ENCODE results near the gene SESN3.
"Not testable (repeated sequence)": the region's sequence is repeated elsewhere in the genome, so short reads cannot be mapped to it uniquely, and the experiment has no call there.

Gene SESN3, protein sequence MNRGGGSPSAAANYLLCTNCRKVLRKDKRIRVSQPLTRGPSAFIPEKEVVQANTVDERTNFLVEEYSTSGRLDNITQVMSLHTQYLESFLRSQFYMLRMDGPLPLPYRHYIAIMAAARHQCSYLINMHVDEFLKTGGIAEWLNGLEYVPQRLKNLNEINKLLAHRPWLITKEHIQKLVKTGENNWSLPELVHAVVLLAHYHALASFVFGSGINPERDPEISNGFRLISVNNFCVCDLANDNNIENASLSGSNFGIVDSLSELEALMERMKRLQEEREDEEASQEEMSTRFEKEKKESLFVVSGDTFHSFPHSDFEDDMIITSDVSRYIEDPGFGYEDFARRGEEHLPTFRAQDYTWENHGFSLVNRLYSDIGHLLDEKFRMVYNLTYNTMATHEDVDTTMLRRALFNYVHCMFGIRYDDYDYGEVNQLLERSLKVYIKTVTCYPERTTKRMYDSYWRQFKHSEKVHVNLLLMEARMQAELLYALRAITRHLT

DNA sequence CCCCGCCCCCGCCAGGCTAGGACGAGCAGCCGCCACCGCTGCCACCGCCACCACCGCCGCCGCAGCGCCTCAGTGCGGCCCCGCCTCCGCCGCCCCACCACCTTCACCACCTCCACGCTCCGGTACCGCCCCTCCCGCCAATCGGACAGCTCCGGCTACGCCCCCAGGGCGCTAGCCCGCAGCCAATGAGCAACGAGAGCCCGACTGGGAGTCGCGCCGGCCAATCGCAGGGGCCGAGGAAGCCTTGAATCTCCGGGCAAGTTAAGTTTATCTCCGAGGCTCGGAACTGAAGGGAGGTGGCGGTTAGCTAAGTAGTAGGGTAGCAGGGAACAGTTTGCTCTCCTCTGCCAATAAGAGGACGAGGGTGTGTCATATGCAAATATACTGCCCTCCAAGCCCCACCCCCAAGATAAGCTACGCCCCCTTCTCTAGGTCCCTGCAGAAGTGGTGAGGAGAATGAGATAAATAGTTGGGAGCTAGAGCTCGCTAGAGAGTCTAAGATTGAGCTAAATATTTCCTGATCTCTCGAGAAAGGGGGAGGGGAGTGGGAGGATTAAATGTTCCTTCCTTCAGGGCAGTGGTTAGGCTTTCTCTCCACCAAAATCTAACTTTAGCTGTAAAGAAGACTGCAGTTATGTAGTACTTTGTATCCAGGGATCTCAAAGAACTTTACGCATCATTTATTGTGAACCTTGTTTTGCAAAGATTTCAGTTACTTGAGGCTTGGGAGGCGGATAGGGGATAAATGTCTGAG lies at the start of gene SESN3:
TSS of gene SESN3 (minus strand) at position 76 of the 754 bp plus-strand sequence. CDS start 342 bp downstream, outside the sequence.
- peak; percentile 98 to 99 for DNase-seq

DNA sequence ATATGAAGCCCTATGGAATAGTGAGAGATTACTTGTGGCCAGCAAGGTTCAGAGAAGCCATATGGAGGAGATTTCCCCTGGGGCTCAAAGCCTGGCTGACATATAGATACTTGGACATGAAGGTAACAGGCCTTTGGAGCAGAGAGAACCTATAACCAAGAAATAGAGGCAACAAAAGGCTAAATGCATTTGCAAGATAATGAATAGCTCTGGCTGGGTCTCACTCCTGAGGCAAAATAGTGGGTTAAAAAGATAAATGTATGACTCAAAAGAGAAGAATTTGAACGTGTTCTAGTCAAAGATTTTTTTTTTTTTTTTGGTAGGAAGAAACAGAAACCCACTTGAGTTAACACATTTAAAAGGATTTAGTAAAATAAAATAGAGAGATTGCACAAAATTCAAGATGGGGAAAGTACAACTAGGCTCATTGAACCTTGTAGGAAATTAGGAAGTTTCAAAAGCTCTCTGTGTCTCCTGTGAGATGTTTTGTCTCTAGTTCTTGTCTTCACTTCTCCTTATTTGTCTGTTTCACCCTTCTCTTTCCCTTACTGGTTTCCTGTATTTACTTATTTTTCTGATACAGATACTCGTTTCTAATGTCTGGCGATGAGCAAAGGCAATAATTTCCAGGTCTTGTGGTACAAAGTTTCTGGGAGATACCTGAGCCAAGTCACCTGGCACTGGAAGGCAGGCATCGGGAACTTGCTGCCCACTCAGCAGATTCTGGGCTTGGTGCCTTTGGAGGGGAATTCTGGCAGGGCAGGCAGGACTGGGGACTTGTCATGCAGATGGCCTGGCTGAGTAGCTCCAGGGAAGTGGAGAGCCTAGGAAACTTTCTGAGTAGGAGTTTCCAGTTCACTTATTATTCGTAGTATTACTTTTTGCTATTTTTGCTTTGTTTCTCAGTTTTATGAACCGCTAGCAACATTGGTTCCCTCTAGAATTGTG lies 49.2 kb upstream of the SESN3 start:
- peak; percentile 26 to 51 for DNase-seq

DNA sequence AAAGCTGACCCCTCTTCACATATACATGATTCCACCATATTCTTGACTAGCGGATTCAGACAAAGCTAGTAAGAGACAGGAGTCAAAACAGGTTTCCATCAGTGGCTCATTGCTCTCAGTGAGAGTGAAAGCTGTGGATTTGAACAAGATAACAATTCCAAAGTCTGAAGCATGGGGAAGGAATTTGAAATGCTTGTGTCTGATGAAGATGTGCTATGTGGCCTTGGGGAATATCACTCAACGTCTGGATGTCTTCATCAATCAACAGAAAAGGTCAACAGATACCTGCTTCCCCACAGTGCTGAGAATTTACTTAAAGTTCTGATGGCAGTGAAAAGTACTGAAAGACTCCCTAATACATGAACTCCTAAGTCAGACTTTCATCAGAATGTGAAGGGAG lies 46.9 kb upstream of the SESN3 start:
- no peak for DNase-seq

DNA sequence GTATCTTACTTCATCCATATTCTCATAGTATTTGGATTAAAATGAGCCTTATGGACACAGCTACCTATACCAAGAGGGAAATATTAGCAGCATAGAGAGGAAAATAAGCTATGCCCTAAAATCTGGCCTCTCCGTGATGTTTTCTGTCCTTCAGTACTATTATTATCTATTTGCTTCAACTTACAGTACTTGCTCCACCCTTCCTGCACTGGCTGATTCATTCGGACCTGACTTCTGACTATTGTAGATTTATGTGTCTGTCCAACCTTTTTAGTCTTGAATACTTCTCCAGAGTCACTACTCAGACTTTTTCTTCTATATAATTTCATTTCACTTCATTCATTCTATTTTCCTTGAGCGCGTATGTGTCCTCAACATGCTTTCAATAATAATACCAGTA lies 45.1 kb upstream of the SESN3 start:
- no peak for DNase-seq

DNA sequence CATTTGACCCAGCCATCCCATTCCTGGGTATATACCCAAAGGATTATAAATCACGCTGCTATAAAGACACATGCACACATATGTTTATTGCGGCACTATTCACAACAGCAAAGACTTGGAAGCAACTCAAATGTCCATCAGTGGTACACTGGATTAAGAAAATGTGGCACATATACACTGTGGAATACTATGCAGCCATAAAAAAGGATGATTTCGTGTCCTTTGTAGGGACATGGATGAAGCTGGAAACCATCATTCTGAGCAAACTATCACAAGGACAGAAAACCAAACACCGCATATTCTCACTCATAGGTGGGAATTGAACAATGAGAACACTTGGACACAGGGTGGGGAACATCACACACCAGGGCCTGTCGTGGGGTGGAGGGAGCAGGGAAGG lies 42.6 kb upstream of the SESN3 start:
- not testable (repeated sequence) for DNase-seq

DNA sequence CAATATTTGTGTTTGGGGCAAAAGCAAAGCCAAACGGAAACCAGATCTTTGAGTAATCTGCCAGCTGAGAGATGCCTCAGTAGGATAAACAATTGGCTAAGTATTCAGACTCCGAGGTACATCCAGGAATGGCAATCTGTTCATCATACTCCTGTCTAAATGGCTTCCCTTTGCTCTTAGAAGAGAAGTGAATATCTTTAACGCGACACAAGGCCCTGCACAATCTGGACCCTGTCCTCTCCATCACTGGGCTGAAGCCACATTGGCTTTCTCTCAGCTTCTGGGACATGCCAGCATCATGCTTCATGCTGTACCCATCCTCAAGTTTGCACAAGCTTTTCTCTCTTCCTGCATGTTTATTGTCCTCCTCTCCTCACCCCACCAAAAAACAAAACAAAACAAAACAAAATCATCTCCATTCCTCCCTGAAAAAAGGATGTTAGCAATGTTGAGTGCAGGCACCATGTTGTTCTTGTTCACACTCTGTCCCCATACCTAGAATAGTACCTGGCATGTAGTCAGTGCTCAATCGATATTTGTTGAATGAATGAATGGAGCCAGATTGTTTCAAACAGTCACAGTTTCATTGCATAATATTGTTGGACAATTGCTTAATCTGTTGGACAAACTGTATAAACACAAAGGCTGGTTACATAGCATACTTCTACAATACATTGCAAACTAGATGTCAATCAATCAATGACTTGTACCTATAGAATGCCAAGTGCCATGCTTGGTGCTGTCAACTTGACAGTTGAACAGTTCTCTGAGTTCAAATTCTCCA lies 38.2 kb upstream of the SESN3 start:
- DNase-seq = no peak

DNA sequence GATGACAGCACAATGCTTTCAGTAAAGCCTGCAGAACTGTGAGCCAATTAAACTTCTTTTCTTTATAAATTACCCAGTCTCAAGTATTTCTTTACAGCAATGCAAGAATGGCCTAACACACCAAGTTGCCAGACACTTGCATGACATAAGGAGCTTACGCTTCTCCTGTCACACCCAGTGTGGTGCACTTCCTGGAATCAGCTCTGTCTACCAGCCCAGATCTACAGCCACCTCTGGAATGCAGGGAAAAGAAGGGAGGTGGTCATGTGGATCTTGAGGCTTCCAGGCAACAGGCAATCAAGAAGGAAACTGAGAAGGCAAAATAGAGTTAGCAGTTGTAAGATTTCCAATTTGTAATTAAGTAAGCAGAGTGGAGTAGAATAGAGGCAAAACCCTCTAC lies 37.4 kb upstream of the SESN3 start:
- no peak for DNase-seq

DNA sequence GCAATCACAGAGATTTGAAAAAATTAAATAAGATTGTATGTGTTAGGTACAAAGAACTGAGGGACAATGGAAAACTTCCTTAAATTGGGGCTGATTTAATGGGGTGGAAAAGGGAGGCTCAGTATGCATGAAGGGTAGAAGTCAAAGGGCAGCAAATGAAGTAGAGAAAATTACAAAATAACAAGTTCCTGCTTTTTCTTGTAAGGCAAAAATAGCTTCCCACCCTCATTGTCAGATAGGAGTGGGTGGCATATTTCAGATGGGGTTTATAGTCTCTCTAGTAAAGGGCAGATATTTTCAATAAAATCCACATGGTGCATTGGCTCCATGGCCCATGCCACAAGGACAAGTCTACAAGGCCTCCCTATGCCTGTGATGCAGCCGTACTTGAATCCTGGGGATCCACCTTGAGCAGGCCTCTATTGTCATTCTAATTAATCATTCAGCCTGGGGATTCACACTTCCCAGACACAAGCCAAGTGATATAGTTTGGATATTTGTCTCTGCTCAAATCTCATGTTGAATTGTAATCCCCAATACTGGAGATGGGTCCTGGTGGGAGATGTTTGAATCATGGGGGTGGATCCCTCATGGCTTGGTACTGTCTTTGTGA lies 36.7 kb upstream of the SESN3 start:
- DNase-seq = no peak

DNA sequence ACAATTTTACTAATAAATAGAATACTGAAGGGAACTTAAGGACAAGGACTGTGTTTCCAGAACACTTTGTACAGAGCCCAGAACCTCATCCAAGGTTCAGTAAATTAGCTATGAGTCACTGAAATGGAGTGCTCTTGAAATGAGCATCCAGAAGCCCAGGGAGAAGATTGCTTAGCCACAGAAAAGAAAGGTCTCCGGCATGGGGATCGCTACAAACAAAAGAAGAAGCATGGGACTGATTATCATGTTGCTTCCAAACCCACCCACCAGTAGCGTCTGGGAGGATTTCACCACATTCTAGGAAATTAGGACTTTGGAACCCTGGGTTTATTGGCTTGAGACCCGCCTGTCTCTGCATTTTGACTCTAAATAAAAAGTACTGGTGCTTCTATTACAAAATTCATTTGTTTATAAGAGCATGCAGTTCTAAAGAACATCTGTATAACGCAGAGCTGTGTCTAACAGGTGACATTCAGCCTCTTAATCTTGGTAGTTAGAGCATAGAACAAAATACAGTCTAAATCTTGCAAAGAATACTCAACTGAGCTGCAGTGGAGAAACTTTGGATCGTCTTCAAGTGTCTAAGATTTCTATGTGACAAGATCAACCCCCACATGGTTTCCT lies 35.9 kb upstream of the SESN3 start:
- DNase-seq = no peak

DNA sequence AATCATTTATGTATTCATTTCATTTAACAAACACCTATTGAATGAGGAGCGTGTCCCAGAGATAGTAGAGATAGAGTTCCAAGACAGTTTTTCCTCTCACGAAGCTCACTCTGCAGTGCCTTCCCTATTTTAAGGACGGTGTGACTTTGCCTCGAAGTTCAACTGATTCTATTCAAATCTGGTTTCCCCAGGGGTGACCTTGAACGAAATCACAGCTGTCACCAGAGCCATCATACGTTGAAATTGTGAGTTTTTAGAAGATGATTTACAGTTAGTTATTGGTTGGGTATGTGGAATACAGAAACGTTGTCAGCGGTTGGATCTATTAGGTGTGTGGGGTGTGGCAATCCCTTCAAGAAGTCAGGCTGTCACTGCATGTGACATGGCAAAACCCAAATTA lies 33.9 kb upstream of the SESN3 start:
- no peak for DNase-seq

DNA sequence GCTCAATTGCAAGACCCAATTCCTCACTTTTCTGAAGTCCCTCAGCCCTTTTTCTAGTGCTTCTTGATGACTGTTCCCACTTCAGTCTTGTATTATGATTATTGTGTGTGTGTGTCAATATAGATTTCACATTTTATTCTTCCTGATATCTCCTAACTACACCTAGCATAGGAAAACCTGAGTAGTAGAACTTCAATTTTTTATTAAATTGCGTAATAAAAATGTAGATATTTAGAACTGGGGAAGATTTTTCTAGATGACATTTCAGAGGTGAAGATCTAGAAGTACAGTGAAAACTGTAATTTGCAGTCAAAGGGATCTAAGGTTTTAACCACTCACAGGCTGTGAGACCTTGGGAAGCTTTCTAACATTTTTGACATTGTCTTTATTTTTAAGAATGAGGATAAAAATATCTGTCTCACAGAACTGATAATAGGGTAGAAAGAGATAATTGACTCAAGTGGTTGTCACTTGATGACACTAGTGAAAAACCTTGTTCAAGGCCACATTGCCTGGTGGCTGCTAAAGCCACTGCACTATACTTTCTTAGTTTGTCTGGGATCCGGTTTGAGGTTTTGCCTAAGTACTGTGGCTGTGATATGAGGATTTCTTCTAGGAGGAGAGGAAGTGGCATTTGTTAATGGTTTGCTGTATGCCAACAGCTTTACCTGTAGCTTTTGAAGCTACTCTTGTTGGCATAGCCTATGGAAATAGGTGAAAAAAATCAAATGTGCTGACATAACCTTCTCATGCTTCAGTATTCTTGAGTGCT lies 32.2 kb upstream of the SESN3 start:
- DNase-seq = no peak

DNA sequence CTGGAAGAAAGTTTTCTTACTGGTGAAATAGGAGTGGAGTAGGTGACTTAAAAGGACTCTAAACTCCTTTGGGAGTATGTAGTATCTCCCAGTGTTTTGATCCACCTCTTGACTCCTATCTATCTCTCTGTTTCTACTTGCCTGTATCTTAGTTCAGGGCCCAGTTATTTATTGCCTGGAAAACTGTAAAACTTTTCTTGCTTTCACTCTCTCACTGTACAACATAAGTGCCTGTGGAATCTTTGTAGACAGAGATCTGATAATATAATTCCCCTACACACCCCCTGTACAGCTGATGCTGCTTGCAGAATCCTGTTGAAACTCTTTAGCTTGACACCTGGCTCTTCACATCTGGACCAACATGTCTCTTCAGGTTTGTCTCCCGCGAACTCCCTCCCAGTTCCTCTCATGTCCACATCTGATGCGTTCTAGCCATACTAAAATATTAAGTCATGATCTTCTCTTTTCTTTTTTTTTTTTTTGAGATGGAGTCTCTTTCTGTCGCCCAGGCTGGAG lies 26.5 kb upstream of the SESN3 start:
- no peak for DNase-seq

DNA sequence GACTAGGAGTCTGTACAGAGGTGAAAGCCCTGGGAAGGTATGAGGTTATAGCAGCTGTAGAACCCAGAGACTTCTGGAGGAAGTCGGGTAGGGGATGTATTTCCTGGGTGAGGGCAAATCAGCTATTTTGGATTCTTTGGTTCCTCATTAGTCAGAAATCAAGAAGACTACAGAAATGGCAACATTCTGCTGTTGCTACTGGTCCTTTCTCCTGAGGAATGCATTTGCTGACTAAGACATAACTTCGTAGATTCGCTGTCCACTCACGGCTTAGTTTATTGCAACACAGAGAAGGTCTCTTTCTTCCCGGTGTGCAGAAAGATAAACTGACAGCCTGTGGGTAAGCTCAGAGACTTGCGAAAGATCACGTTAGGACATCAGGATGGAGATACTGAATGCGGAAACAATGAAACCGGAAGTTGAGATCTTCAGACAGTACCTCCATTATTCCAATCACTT lies 25.3 kb upstream of the SESN3 start:
- peak; percentile 9 to 10 for DNase-seq

DNA sequence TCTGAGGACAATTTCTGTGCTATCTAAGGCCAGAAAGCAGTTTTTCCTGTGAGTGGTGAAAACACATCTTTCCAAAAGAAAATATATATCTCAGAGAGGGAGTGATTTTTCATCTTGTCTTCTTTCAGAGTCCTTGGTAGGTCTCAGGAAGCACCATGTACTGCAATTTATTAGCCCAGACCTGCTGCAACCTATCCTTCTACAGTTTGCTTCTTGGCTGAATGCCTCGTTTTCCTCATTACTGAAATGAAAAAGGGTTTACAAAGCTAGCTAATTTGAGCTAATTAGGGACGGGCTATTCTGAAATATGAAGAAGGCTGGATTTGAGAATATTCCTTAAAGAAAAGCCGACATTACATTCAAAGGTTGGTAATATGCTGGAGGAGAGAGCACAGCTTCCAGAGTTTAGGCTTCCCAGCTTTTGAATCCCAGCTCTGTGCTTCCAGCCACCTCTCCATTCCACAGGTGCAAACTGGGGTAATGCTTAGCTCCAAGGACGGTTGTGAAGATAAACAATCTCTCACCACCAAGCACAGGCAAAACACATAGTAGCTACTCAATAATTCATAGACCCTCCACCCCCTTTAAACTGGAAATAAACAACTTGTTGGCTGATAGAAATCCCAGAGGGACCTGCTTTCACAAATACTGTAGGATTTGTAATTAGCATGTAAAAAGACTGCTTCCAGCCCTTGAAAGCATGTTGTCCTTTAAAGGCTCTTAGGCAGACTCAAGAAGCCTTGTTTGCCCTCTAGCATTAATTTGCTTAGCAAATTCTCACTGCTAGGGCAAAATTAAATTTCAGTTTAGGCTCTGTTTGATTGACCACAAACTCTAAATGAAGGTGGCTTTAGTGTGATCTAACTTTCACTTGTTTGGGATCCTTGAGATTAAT lies 24.5 kb upstream of the SESN3 start:
- DNase-seq = no peak

DNA sequence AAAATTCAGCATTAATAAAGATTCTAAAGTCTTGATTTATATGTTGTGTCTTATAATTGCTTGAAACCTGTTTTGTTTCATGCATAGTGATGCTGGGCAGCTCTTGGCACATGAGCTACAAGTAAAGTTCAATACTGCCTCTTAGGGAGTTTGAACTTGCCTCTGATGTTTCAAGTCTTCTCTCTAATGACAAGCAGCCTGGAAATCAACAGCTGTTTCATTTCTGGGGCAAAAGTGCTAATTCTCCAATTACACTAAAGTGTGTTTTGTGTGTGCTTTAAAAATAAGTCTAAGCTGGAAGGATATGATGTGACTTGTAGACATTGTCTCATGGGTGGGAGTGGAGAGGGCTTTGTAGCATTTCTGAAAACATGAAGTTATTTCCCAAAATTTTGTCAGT lies 23.7 kb upstream of the SESN3 start:
- DNase-seq = no peak

DNA sequence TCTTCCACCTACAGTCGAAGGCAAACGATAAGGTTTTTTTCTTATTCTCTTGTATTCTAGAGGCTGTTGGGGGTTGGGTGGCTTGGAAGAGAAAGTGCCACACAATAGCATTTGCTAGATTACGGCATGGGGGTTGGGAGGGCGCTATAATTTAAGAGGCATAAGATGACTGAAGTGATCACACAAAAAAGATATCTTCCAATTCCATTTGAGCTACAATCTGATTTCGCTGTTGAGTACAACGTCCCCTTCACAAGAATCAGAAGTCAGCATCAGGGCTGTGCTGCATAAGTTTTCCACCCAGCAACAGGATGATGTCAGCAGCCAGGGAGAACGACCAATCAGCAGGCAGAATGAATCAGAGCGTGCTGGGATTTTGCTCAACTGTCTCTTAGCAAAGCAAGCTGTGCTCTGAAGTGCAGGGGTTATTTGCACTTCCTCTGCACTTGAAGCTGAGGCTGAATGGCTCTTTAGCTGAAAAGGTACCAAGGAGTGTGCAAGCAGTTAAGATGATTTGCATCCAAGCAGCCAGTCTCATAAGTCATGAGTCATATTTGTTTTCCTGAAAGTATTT lies 23.2 kb upstream of the SESN3 start:
- DNase-seq = peak; percentile 78 to 89

DNA sequence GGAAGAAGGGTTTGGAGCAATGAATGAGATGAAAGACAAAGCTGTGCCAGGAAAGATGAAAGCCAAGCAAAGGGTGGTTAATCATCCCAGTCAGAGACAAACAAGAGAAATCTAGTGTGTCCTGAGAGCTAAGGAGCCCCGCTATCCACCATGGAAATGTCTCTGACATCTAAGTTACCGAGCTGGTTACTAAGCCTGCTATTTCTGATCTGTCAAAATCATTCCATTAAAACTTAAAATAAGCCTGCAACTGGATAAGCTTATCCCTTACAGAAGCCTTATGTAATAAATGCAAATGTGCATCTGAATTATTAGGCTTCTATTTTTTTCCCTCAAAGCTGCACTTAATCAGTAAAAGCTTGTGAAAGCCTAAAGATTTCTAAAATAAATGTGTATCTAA lies 22.1 kb upstream of the SESN3 start:
- DNase-seq = no peak

DNA sequence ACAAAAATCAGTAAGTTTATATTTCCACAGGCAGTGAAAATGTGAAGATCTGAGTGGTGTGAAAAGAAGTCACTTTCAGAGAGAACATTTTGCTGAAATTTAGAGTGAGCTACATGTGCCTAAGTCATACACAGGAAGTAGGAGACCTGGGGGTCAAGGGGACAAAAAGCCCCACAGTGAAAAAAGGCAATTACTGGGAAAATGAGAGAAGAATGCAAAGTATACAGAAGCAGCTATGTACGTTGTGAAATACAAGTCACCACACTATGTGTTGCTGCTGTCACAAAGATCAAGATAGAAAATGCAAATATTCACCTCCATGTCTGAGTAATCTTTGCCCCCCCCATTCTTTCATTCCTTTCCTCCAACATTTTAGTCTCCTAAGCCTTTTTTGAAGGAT lies 21.6 kb upstream of the SESN3 start:
- no peak for DNase-seq

Data from hippocampal formation (tissue), 2 donors.